Loucy (cell line): ENCODE measurements around the gene NF1.

Experiments
- EZH2phosphoT487 ChIP-seq: fragments of 200-600 bp; IDR thresholded peaks from 2 replicates; pipeline ENCODE4 v1.6.1; 2018; ENCODE audit warnings: antibody characterized with exemption, mild to moderate bottlenecking, moderate library complexity, borderline replicate concordance
- TF ChIP-seq, protein P1 (sequence below): fragments of 200-600 bp; sonication (generic); conservative IDR thresholded peaks from 2 replicates; pipeline ENCODE4 v1.5.1; 2014; ENCODE audit warnings: mild to moderate bottlenecking, antibody characterized with exemption, low read length

DNA sequence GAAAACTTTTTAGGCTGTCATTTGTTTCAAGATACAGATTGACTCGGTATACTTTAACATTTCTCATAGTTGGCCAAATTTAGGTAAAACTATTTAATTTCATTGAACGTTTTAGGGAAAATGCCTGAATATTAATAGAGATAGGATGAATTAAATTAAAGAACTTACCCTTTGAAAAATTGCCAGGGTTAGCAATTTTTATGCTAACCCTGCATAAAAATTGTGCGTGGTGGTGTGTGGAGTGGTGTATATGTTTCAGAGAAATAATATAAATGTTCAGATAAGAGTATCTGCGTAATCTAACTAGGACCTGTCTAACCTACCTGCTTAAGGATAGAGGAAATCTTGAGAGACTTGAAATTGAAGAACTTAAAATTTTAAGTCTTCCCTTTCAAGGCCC, 21.4 kb downstream of the NF1 start:
- TF ChIP-seq, protein P1, sequence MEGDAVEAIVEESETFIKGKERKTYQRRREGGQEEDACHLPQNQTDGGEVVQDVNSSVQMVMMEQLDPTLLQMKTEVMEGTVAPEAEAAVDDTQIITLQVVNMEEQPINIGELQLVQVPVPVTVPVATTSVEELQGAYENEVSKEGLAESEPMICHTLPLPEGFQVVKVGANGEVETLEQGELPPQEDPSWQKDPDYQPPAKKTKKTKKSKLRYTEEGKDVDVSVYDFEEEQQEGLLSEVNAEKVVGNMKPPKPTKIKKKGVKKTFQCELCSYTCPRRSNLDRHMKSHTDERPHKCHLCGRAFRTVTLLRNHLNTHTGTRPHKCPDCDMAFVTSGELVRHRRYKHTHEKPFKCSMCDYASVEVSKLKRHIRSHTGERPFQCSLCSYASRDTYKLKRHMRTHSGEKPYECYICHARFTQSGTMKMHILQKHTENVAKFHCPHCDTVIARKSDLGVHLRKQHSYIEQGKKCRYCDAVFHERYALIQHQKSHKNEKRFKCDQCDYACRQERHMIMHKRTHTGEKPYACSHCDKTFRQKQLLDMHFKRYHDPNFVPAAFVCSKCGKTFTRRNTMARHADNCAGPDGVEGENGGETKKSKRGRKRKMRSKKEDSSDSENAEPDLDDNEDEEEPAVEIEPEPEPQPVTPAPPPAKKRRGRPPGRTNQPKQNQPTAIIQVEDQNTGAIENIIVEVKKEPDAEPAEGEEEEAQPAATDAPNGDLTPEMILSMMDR, result no peak
- TF ChIP-seq EZH2phosphoT487, result no peak
